Measurements from ENCODE around the gene MLF2. TPM values are rescaled to one million over a fixed set of nuclear protein-coding genes. Genes with fewer than 3 reads are reported as not detected.
A peak's percentile ranks its signal among the peaks of the same experiment; 100 is the strongest.

MLF2 gene
- total and polyA plus RNA-seq, 2 of the 13 experiments (the other 11 are each of a cell fraction or from before 2014, with no cell fraction given): 88.1 to 167 TPM

GRCh38 chr12:6767353-6768319 is 14.7 kb upstream of the MLF2 start (continued):
- TF ChIP-seq ZFP62 (CRISPR knock-in tag; IDR thresholded peaks at IDR 0.05): no peak
- no peak for TF ChIP-seq MAFK (conservative IDR thresholded peaks at IDR 0.05 in 1 of 2, IDR thresholded peaks at IDR 0.05 in 1 of 2; ENCODE audit: low read length in 2 of 2)
- TF ChIP-seq LBX2 (CRISPR knock-in tag; IDR thresholded peaks at IDR 0.05; ENCODE audit: borderline replicate concordance): no peak
- TF ChIP-seq PHF21A (CRISPR knock-in tag; IDR thresholded peaks at IDR 0.05): peak; percentile 60; the same call in 1 of the 2 replicates
- TF ChIP-seq RBFOX2 (IDR thresholded peaks at IDR 0.05; ENCODE audit: low read depth, low read length): no peak; the same call in 1 of the 2 replicates
- peak; percentile 65; the same call in 1 of the 2 replicates for TF ChIP-seq ARID4A (CRISPR knock-in tag; IDR thresholded peaks at IDR 0.05; ENCODE audit: borderline replicate concordance)
- no peak for TF ChIP-seq PRPF4 (IDR thresholded peaks at IDR 0.05; ENCODE audit: low read depth, low read length, poor library complexity, severe bottlenecking)
- no peak for TF ChIP-seq ZNF768 (CRISPR knock-in tag; IDR thresholded peaks at IDR 0.05)
- TF ChIP-seq CC2D1A (CRISPR knock-in tag; IDR thresholded peaks at IDR 0.05): no peak
- TF ChIP-seq ZNF33A (CRISPR knock-in tag; IDR thresholded peaks at IDR 0.05; ENCODE audit: borderline replicate concordance): no peak
- TF ChIP-seq ZBTB40 (IDR thresholded peaks at IDR 0.05): no peak
- TF ChIP-seq ZBTB40 (CRISPR knock-in tag; IDR thresholded peaks at IDR 0.05): 0 out of 2 replicates have a peak, but pooled peaks have one; percentile 41
